GM23248 (cell line): ENCODE measurements around the gene SKI.

ENCODE experiments used
- EZH2 ChIP-seq: fragments of 200-600 bp; sonication (generic); IDR thresholded peaks from 2 replicates; pipeline ENCODE4 v1.6.1; 2018; ENCODE audit warnings: antibody characterized with exemption, mild to moderate bottlenecking; ENCODE audit not compliant: insufficient read depth, poor library complexity, severe bottlenecking
- EZH2phosphoT487 ChIP-seq: fragments of 200-600 bp; sonication (generic); IDR thresholded peaks from 2 replicates; pipeline ENCODE4 v1.6.1; 2018; ENCODE audit warnings: antibody characterized with exemption, moderate library complexity, mild to moderate bottlenecking, low read depth; ENCODE audit not compliant: insufficient read depth

GRCh38 chr1:2257245-2257627 is 29.1 kb downstream of the SKI start:
- TF ChIP-seq EZH2 (no peak), EZH2phosphoT487 (no peak)
